Colon (tissue), 2 donors: ENCODE measurements around the gene POU6F2.
"Not testable (repeated sequence)": the region's sequence is repeated elsewhere in the genome, so short reads cannot be mapped to it uniquely, and the experiment has no call there.

Source experiments
- FAIRE-seq: peaks from 2 replicates; lab custom pipeline; 2012; peaks lifted over from hg19 to GRCh38; lab: Jason Lieb, UNC
- donor health status: control.
- donor health status: control.

The POU6F2 gene

GRCh38 chr7:39304668-39305405 is 327.1 kb downstream of the POU6F2 start:
- no peak for FAIRE-seq

DNA sequence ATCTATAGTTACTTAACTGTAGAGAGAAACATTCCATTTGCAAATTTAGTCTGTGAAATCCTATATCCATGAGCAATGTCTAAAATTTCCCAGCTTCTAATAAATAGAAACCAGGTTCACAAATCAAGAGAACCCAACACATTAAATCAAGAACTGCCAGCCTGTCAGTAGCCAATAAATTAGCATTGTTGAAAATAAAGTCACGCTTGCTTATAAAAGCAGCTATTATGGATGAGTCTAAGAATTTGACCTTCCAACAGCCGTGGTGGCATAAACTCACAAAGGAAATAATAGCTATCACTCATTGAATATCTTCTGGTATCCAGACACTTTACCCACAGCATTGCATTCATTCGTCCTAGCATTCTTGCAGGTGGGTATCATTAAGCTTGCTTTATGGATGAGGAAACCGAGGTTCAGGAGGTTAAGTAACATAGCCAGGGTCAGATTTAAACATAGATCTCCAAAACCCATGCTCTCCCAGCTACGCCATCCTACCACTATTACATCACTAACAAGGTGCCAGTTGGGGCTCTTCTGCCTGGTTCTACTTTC is 328.4 kb downstream of the POU6F2 start:
- FAIRE-seq: no peak

DNA sequence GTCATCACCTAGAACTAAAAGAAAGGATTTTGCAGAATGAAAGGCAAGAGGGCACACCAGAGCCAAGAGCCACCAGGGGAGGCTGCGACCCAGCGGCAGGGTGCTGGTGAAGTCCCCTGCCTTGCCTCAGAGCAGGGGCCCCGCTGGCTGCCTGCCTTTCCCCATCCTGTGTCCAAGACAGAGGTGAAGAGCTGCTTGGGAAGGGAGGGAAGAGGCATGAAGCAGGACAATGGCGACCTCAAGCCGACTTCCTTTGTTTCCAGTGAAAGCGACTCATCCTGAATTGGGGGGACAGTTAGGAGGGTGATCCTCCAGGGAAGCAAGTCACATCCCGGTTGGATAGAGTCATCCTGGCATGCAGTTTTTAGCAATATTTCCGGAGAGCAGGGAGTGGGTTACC is 333.0 kb downstream of the POU6F2 start:
- no peak for FAIRE-seq

GRCh38 chr7:39312254-39312989 is 334.7 kb downstream of the POU6F2 start:
- FAIRE-seq: no peak

DNA sequence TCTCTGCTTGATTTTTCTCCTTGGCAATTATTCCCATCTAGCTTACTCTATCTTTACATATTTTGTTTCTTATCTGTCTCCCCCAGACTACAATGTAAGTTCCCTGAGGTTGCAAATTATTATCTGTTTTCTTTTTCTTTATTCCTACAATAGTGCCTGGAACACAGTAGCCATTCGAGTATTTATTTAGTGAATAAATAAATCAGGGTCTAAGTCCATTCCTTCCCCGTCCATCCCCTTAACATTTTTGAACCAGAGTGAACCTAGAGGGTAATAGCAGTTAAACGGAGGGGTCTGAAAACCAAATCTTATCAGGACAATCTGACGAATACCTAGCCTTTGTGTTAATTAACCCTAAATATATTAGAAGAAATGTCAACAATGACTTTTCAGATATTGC is 335.7 kb downstream of the POU6F2 start:
- FAIRE-seq: no peak

DNA sequence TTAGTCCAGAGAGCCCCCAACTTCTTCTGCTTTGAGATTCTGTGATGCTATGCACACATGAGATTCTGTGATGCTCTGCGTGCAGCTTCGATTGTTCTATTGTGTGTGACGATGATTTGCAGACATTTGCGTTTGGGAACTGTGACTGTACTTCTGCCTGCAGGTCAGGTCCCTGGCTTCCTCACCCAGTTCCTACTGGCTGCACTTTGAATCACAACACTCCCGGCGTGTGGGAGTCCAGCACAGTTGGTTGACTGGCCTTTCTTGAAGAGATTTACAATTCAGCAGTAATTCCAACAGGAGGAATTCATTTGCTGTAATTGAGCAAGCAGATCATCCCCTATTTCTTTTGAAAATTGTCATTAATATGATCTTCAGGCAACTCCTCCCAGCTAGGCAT is 336.3 kb downstream of the POU6F2 start:
- FAIRE-seq: no peak

DNA sequence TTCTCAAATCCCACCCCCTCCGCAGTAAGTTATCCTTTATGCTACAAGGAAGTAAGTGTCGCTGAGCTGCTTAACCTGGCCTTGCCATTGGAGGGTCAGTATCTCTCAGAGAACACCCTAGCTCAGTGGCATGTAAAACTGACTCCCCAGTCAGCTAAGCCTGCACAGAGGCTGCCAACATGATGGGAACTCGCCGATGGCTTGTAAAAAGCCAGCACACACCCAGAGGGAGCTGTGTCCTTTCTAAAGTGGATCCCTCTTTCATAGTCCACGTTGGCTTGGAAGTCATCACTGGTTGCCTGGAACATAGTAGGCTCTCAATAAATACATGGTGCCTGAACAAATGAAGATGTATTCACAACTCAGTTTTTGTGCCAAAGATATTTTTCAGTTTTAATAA is 339.4 kb downstream of the POU6F2 start:
- FAIRE-seq: no peak

DNA sequence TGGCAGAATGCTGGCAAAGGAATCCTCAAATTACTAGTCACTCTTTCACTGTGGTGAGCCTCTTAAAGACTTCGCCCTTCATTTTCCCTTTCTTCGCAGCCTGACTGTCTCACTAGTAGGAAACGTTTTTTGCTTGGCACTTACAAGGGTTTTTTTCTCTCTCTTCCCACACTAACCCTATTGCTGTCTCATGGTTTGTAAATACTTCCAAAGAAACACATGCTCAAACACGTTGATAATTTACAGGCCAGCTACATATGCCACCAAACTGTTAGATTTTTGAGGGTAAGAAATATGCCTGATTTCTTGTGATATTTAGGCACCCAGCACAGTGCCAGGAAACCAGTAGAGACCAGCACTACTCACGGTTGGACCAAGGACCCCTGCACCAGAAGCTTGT is 340.2 kb downstream of the POU6F2 start:
- FAIRE-seq: no peak

DNA sequence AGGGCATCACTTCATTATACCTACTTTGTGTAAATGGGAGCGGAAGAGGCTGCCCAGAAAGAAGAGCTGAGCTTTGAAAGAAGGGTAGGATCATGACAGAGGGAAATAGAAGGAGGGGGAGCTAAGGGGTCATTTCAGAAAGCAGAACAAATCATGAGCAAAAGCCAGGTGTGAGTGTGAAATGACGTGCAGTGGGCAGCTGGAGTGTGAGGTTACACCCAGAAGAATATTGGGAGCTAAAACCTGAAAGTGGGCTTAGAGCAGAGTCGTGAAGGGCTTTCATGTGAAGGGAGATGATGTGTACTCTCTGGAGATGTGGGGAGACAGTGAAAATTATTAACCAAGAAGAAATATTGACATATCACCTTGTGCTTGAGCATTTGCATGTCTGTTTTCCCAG is 343.5 kb downstream of the POU6F2 start:
- no peak for FAIRE-seq

DNA sequence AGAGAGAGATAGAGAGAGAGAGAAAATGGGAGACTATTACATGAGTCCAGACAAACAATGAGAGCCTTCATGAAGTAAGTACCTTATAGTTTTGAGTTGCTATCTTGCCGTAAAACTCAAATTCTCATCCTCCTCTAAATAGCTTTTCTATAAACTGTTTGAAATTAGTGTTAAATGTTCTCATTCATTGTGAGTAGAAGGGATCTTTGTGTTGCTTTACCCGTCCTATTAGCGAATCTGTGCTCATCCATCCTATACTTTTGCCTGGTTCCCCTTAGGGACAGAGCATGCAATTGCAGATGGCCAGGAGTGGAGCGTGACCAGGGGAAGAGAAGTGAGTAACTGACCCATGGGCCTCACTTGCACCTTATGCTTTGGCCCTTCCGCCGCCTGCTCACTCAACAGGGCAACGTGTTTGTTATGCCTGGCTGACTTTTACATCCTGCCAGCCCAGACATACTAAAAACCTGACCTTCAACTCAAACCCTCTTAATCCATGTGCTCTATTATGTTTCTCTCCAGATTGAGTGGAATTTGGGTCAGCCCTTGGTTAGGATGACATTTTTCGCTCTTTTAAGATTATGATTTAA is 344.3 kb downstream of the POU6F2 start:
- no peak for FAIRE-seq

- FAIRE-seq: no peak
These were observed 346.5 kb downstream of the POU6F2 start for GRCh38 chr7:39324139-39324760.

GRCh38 chr7:39331607-39332006 is 353.9 kb downstream of the POU6F2 start:
- FAIRE-seq: not testable (repeated sequence)

GRCh38 chr7:39332142-39332541 is 354.4 kb downstream of the POU6F2 start:
- FAIRE-seq: no peak

- FAIRE-seq: no peak
These were observed 356.0 kb downstream of the POU6F2 start for GRCh38 chr7:39333701-39334100.

DNA sequence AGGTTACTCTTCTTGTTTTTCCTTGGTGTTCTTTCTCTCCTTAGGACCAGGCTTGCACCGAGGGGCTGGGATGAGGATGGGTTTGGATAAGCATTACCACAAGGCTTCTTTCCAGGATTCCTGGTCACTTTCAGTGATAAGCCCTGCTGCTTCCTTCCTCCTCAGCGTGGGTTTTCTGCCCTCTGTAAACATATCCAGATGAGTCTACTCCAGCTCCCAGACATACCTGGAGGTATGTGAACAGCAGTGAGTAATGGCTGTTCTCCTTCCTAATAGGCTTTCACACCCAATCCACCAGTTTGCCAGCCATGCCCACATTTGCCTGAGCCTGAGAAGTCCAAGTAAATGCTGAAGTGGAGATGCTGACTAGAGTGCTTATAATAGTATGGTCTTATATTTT is 358.7 kb downstream of the POU6F2 start:
- FAIRE-seq: no peak

GRCh38 chr7:39338716-39339115 is 361.0 kb downstream of the POU6F2 start:
- no peak for FAIRE-seq

DNA sequence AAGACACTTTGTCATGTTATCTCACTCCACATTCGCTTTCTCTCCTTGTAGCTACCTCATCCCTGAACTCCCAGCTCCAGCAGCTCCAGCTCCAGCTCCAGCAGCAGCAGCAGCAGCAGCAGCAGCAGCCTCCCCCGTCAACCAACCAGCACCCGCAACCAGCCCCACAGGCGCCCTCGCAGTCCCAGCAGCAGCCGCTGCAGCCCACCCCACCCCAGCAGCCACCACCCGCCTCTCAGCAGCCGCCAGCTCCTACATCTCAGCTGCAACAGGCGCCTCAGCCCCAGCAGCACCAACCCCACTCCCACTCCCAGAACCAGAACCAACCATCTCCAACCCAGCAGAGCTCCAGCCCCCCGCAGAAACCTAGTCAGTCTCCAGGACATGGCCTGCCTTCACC is 361.9 kb downstream of the POU6F2 start:
- FAIRE-seq: no peak

DNA sequence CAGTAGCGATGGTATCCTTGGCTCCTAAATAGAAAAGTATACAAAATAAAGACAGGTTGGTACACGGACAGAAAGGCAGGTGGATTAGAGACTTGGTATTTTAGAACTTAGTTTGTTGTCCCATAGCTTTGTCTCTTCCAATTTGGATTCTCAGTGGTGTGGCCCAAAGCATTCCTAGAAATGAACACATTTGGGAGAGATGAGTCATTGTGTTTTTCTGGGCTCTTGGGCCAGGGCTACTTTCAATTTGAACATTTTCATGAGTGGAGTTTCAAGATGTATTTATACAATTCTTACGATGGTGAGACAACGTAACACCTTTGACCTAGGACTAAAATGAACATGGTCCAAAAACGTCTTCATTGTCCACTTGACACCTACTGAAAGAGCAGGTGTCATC is 363.4 kb downstream of the POU6F2 start:
- FAIRE-seq: no peak

DNA sequence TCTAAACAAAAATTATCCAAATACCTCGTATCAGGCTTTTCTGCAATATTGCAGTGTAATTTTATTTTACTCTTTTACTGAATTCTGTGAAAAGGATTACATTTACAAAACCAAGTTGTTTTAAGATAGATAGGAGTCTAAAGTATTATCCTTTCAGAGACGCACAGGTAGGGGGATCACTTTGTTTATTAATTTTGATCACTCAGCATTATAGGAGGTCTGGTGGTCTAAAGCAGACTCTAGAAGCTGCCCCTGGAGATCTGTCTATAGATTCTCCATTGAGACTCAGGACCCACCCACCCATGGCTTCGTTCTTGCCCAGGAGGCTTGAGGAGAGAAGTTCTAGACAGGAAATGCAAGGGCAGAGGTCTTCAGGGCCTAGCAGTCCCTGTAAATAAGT is 365.1 kb downstream of the POU6F2 start:
- FAIRE-seq: no peak

DNA sequence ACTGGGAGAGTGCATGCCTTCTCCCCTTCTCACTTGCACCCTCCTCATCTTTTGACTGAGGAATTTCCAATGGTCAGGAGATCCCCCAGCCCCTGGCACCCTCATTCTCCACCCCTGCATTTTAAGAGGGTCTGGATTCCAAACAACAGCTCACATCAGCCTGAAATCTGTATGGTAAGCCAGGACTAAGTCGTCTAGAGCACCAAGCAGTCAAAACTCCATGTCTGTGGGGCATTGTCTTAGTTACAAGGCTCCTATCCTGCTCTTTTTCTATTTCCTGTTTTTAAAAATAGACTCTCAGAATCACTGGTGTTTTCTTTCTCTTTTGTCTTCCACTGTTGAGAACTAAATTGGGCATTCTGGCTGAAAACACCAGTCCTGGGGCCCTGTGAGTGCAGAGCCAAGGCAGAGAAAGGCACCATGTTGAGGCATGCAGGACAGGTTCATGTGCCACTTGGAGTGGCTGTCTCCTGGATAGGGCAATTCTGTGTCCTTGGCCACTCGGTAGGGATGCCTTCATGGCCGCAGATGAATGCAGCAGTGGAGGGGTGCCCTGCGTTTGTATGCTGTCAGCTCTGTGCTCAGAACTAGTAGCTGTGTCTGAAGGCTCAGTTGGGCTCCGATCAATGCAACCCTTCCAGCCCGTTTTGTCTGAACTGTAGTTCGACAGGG is 371.9 kb downstream of the POU6F2 start:
- no peak for FAIRE-seq

DNA sequence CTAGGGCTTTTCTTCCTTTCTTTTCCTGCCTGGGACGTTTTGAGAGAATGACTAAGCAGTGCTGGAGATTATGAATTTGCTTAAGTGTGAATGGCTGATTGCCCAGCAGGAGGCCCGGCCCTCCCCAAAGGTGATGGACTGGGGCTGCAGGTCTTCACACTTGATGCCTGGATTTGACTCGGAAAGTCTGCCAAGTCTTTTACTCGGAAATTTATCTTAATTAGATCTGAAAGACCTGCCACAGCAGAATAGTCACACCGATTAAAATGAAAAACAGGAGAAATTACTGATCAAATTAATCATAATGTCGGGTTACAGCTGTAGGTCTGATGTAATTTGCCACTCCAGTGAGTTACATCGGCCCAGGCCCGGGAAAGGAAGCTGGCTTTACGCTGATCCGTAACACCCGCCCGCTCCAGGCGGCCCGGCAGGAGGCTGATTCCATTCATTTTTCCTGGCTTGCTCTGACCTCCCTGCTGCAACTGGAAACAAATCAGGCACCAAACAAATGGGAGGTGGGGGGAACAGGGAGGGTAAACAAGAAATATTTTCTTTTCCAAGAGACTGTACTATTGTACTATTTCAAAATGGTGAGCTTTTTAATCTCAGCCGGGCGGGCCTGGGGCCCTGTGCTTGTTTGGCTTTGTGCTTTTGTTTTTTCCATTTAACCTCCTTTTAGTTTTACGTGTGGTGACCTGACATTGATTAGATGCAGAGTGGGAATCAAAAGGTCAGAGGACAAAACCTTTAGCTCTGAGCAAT is 376.1 kb downstream of the POU6F2 start:
- no peak for FAIRE-seq
